Activated CD4-positive, alpha-beta T cell treated with anti-CD3 and anti-CD28 coated beads, Interleukin-10, Interleukin-2, amounts not matched to agents 100 ng/mL and 50 ng/mL, durations not matched to agents 16 hours and 8 hours (primary cell): ENCODE measurements around the gene CA12.
"Not testable (repeated sequence)": the region's sequence is repeated elsewhere in the genome, so short reads cannot be mapped to it uniquely, and the experiment has no call there.

Experiments used
- DNase-seq: peaks from one replicate; pipeline ENCODE4 v3.0.0-alpha.2; 2020

CA12 gene

DNA sequence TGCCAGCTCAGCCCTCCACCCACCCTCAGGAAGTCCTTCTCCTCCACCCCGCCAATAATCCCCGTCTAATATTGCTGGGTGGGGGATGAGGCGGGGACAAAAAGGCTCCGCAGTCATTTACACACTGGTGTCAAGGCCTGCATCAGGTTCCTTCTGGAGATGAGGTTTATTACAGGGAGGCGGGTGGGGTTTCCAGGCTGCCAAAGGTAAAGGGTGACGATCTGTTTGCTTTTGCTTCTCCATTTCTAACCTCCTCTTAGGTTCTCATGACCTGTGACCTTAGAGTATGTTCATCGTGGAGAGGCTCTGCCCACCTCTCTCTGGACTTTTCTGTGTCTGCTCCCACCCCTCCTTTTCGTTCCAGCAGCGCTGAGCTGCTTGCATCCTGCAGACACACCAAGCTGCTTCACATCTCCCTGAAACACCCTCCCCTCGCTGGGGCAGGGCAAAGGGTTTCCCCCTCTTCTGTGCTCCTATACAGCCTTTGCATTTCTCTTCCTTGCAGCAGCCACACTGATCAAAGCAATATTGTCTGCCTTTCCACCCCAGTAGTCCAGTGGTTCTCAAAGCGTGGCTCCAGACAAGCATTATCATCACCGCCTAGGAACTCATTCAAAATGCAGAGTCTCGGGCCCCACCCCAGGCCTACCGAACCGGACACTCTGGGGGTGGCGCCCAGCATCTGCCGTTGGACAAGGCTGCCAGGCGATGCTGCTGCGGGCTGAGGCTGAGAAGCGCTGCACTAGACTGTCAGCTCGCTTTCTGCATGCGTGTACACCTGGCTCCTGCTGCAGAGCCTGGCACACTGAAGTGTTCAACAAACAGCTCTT lies 26.6 kb downstream of the CA12 start:
- no peak for DNase-seq

GRCh38 chr15:63353887-63354286 lies 27.8 kb downstream of the CA12 start:
- DNase-seq: no peak

GRCh38 chr15:63353261-63353660 lies 28.4 kb downstream of the CA12 start:
- DNase-seq: no peak

- DNase-seq: no peak
Observed at GRCh38 chr15:63352808-63353207, 28.8 kb downstream of the CA12 start.

- DNase-seq: no peak
Observed at GRCh38 chr15:63351170-63351569, 30.5 kb downstream of the CA12 start.

DNA sequence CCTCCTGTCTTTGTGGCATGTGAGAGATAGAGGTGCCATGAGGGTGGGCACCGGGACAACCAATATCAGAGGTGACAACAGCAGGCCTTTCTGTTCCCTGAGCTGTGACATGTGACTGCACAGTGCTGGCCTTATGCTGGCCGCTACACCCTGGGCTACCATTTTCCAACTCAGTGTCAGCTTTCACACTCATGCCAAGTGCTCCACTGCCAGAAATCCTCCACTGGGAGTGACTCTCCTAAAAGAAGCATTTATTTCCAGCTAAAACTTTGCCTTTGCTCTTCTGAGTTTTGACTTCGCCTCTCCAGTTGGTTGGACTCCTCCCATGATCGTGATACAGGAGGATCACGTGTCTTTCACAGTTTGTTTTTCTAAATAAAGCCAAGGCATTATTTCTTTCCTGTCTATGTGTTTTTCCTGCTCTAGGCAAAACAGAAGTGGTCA lies 31.4 kb downstream of the CA12 start:
- DNase-seq: no peak

- DNase-seq: no peak
Observed at GRCh38 chr15:63349621-63350020, 32.0 kb downstream of the CA12 start.

- DNase-seq: no peak
Observed at GRCh38 chr15:63349156-63349555, 32.5 kb downstream of the CA12 start.

GRCh38 chr15:63348392-63348791 lies 33.3 kb downstream of the CA12 start:
- no peak for DNase-seq

- no peak for DNase-seq
Observed at GRCh38 chr15:63347074-63347857, 34.4 kb downstream of the CA12 start.

DNA sequence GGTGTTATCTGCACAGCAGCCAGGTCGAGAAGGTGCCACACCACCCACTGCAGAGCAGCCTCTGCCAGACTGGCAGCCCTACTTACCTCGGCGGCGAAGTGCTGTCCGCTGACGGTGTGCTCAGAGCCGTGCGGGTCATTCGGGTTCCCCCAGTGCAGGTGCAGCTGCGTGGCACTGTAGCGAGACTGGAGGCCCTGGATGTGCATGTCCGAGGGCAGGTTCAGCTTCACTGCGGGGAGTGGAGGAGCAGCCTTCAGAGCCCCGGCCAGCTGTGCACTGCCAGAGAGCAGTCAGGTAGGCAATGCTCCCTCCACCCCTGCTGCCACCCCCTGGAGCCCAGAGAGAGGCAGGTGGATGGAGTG lies 36.3 kb downstream of the CA12 start:
- no peak for DNase-seq

GRCh38 chr15:63344731-63345390 lies 36.8 kb downstream of the CA12 start:
- peak; percentile 12 for DNase-seq

DNA sequence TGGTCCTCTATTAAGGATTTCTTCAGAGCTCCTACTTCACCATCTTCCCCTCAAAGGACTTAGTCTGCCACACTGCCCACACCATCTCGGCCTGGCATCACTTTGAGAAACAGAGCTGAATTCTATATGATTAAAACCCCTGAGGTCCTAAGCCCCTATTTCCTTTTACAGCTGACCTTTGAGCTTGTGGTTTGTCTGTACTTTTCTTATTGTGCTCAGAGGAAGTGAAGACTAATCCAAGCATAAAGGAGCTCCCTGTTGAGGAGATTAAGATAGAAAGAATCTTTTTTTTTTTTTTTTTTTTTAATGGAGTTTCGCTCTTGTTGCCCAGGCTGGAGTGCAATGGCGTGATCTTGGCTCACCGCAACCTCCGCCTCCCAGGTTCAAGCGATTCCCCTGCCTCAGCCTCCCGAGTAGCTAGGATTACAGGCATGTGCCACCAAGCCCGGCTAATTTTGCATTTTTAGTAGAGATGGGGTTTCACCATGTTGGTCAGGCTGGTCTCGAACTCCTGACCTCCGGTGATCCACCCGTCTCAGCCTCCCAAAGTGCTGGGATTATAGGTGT lies 38.6 kb downstream of the CA12 start:
- DNase-seq: not testable (repeated sequence)

DNA sequence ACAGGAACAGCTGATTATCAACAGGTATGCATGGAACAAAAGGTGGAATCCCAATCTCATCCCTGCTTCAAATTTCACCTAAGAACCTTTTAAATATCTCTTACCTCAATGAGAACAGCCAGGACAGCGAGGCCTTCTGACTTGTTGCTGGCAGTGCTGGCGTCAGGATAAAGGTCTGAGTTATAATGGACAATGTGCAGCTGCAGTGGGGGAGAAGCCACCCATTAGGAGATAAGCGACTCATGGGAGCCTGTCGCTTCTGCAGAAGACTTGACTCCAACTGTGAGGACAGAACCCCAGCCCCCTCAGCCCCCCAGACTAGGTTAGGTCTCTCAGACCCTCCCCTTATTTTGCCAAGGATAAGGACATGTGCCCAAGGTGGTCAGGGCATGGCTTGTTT lies 39.7 kb downstream of the CA12 start:
- DNase-seq: no peak

DNA sequence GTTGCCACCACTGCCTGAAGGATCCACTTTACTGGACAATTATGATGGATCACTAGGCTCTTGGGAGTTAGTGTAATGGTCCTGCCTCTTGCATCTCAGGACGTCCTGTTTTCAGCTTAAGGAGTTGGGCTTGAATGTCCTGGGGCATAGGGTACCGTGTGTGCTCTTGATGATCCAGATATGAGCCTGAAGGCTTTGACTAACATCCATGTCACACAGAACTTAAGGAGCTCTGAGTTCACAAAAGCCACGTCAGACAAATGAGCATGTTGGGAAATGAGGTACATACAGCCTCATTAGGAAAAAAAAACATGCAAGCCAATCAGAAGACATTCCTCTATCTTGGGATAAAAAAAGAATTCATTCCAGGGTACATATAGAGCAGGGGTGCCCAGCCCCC lies 40.8 kb downstream of the CA12 start:
- DNase-seq: no peak

DNA sequence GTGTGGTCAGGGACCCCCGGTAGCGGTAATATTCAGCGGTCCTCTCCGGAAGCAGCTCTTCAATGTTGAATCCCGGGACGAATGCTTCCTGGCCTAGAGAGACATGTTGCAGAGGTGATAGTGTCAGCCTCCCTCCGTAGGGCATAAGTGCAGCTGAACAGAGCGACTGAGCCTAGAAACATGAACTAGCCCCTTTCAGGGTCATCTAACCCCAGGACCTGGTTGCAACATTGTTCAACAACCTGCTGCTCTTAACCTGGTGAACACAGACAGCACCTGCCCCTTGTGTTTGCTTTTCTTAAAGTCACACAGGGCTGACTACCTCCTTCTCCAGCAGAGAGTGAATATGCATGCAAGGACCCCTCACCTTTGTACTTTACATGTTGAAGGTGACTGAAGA lies 41.3 kb downstream of the CA12 start:
- DNase-seq: no peak

GRCh38 chr15:63339836-63340235 lies 41.8 kb downstream of the CA12 start:
- DNase-seq: no peak

DNA sequence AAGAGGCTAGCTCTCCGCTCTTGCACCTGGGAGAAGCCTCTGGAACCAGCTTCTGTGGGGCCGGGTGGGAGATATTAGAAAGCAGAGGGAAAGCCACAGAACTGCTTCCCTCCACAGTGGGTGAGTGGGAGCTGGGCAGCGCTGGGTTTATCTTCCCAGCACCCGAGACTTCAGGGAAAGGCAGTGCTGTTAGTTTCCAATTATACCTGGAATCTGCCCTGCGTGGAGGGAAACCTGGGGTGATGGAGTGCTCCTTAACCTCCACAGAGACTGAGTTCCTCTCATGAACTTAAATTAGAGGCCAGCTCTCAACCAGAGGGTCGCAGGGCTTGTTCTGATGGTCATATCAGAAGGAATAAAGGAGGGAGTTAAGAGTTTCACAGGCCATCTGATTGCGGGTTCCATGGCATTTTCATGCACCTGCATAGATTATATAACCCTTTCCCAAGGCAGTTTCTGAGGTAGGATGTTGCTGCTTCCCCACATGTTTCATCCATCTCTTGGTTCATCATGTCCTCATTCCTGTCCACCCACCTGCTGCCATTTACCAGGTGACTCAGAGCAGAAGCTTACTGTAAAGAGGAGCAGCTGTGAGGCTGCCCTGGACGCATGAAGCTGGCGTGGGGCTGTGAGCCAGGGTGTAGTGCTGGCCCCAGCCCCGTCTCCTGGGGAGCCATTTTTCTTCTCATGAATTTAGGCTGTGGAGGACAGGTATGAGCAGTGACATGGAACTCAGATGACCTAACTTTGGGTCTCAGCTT lies 42.5 kb downstream of the CA12 start:
- no peak for DNase-seq

DNA sequence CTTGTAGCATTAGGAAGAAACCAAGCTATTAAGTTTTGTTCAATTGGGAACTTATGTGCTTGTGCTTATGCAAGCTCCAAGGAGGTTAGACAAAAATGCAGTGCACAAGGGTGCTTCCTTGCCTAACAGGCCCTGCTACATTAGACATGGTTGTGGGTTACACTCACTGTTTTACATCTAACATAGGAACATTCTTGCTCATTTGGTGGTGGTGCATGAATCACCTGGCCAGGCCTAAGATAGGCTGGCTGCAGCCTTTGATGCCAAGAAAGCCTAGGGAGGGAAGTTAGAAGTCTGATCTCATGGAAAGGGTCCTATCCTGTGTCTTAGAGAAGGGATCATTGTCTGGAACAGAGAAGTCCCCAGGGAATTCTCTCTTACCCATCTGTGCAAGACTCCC lies 43.5 kb downstream of the CA12 start:
- DNase-seq: no peak

GRCh38 chr15:63337046-63337445 lies 44.6 kb downstream of the CA12 start:
- no peak for DNase-seq

DNA sequence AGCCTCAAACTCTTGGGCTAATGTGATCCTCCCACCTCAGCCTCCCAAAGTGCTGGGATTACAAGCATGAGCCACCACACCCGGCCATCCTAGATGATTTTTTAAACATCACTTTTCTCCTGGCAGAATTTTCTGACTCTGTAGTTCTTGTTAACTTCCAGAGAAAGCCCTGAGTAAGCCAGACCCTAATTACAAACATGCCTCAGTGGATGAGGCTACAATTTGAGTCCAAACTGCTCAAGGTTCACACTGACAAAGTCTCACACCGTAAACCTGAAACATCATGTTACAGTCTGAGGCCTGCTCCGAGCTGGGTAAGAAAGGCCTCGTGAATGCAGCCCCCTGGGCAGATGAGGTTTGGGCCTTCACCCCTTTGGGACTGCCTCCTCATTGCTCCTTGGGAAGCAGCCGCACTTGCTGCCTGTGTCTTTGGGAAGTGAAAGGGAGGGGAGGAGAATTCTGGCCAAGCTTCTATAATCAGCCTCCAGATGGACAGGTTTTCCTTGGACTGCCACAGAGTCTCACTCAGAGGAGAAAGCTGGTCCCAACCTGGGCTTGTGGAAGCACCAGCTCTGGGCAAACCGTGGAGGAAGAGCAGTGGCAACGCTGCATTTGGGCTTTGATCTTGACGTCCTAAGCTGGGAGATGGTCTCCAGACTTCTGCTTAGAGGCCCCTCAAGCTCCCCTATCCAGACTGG lies 46.0 kb downstream of the CA12 start:
- DNase-seq: no peak

- DNase-seq: no peak
Observed at GRCh38 chr15:63334821-63335220, 46.8 kb downstream of the CA12 start.
